ENCODE data around the gene SH3BP5.

SH3BP5 gene

DNA sequence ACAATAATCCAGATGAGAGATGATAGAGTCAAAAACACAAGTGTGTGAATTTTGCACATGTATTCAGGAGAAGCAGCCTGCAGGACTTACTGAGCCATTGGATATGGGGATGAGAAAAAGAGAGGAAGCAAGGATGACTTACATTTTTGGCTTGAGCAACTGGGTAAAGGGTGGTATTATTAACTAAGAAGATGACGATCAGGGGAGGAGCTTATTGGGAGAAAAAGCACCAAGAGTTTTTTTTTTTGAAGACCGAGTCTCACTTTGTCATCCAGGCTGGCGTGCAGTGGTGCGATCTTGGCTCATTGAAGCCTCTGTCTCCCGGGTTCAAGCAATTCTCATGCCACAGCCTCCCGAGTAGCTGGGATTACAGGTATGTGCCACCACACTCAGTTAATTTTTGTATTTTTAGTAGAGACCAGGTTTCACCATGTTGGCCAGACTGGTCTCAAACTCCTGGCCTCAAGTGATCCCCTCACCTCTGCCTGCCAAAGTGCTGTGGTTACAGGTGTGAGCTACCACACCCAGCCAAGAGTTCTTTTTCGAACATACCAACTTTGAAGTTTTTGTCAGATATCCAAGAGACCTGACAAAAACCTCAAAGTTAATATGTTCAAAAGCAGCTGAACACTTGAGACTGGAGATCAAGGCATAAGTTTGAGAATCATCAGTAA lies 14.8 kb upstream of the SH3BP5 start:
- ATAC-seq (ENCODE audit: low read depth) (no peak), DNase-seq (ENCODE audit: low spot score) (no peak)
- H3K27ac ChIP-seq (ENCODE audit: poor library complexity, severe bottlenecking), result no peak overlapping the region
- TF ChIP-seq, protein P1, sequence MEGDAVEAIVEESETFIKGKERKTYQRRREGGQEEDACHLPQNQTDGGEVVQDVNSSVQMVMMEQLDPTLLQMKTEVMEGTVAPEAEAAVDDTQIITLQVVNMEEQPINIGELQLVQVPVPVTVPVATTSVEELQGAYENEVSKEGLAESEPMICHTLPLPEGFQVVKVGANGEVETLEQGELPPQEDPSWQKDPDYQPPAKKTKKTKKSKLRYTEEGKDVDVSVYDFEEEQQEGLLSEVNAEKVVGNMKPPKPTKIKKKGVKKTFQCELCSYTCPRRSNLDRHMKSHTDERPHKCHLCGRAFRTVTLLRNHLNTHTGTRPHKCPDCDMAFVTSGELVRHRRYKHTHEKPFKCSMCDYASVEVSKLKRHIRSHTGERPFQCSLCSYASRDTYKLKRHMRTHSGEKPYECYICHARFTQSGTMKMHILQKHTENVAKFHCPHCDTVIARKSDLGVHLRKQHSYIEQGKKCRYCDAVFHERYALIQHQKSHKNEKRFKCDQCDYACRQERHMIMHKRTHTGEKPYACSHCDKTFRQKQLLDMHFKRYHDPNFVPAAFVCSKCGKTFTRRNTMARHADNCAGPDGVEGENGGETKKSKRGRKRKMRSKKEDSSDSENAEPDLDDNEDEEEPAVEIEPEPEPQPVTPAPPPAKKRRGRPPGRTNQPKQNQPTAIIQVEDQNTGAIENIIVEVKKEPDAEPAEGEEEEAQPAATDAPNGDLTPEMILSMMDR (IDR thresholded peaks at IDR 0.05; ENCODE audit: poor library complexity, severe bottlenecking), result no peak
- no peak overlapping the region for H3K4me3 ChIP-seq (ENCODE audit: severe bottlenecking)
- no peaks in the 10 kb centered on the region for H3K9me3 ChIP-seq (ENCODE audit: severe bottlenecking)
- no peaks in the 10 kb centered on the region for H3K36me3 ChIP-seq (ENCODE audit: low read depth)
- no peaks in the 10 kb centered on the region for H3K27me3 ChIP-seq (ENCODE audit: insufficient read depth, poor library complexity, severe bottlenecking)
- H3K4me1 ChIP-seq (ENCODE audit: insufficient read depth, poor library complexity, severe bottlenecking), result no peaks in the 10 kb centered on the region

DNA sequence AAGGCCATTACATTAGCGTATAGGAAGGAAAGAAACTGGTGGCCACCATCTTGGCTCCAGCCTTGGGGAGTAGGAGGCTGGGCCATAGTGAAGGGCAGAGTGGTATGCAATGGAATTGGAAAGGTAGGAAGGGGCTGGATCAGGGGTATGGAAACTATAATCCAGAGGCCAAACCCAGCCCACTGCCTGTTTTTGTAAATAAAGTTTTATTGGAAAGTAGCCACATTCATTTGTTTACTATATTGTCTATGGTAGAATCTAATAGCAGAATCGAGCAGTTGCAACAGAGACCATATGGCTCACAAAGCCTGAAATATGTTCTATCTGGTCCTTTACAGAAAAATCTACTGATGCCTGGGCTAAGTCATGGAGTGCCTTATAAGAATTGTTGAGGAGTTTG lies 14.1 kb upstream of the SH3BP5 start:
- no peak for DNase-seq (ENCODE audit: low spot score)
- TF ChIP-seq, protein P1 (IDR thresholded peaks at IDR 0.05; ENCODE audit: poor library complexity, severe bottlenecking), result no peak
- no peak overlapping the region for H3K4me3 ChIP-seq (ENCODE audit: severe bottlenecking)
- no peaks in the 10 kb centered on the region for H3K27me3 ChIP-seq (ENCODE audit: insufficient read depth, poor library complexity, severe bottlenecking)
- no peaks in the 10 kb centered on the region for H3K4me1 ChIP-seq (ENCODE audit: insufficient read depth, poor library complexity, severe bottlenecking)
- no peak overlapping the region for H3K27ac ChIP-seq (ENCODE audit: poor library complexity, severe bottlenecking)
- no peaks in the 10 kb centered on the region for H3K9me3 ChIP-seq (ENCODE audit: severe bottlenecking)
- H3K36me3 ChIP-seq (ENCODE audit: low read depth), result no peaks in the 10 kb centered on the region
- ATAC-seq (ENCODE audit: low read depth), result no peak

DNA sequence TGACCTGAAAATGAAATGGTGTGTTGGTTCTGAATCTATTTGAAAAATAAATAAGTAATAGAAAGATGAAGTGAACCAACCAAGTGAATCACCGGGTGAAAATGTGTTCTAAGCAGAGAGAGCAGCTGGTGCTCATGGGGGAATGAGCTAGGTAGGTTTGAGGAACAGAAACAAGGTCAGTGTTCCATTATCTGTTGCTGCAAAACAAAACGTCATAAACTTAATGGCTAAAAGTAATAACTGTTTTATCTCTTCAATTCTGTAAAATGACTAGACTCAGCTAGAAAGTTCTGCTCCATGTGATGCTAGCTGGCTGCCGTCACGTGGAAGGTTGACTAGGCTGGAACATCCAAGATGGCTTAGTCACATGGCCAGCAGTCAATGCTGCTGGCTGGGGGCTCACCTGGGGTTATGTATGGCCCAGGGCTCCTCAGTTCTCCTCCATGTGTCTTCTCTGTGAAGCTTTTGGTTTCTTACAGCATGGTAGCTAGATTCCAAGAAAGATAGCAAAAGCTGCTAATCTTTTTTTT lies 13.3 kb upstream of the SH3BP5 start:
- no peak for DNase-seq (ENCODE audit: low spot score)

DNA sequence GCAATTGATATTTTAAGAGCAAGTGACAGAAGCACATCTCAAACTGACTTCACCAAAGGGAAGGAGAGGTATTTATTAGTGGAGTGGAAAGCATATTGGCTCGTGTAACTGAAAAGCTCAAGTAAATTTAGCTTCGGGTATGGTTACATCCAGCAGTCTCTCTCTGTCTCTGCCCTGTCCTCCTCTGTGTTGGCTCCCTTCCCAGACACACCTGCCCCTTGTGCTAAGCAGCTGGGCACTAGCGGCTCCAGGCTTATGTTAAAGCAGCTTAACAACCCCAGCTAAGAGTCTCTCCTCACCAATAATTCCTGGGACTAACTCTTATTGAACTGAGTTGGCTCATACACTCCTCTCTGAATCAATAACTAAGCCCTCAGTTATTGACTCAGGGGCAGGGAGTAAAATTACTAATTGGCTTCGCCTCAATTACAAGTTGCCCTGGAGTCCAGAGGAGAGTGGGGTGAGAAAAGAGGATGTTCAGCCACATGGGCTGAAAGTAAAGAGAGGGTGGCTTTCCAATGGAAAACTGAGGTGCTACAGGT lies 12.8 kb upstream of the SH3BP5 start:
- no peaks in the 10 kb centered on the region for H3K9me3 ChIP-seq (ENCODE audit: severe bottlenecking)
- no peaks in the 10 kb centered on the region for H3K36me3 ChIP-seq (ENCODE audit: low read depth)
- DNase-seq (ENCODE audit: low spot score) (no peak), ATAC-seq (ENCODE audit: low read depth) (no peak)
- H3K27ac ChIP-seq (ENCODE audit: poor library complexity, severe bottlenecking), result no peak overlapping the region
- TF ChIP-seq, protein P1 (IDR thresholded peaks at IDR 0.05; ENCODE audit: poor library complexity, severe bottlenecking), result no peak
- H3K27me3 ChIP-seq (ENCODE audit: insufficient read depth, poor library complexity, severe bottlenecking), result no peaks in the 10 kb centered on the region
- H3K4me3 ChIP-seq (ENCODE audit: severe bottlenecking), result no peak overlapping the region
- H3K4me1 ChIP-seq (ENCODE audit: insufficient read depth, poor library complexity, severe bottlenecking), result no peaks in the 10 kb centered on the region

More for the DNA sequence above, 13.3 kb upstream of the SH3BP5 start:
- H3K4me3 ChIP-seq (ENCODE audit: severe bottlenecking), result no peak overlapping the region
- no peak for ATAC-seq (ENCODE audit: low read depth)
- no peaks in the 10 kb centered on the region for H3K27me3 ChIP-seq (ENCODE audit: insufficient read depth, poor library complexity, severe bottlenecking)
- H3K9me3 ChIP-seq (ENCODE audit: severe bottlenecking), result no peaks in the 10 kb centered on the region
- no peak overlapping the region for H3K27ac ChIP-seq (ENCODE audit: poor library complexity, severe bottlenecking)
- TF ChIP-seq, protein P1 (IDR thresholded peaks at IDR 0.05; ENCODE audit: poor library complexity, severe bottlenecking), result no peak
- H3K36me3 ChIP-seq (ENCODE audit: low read depth), result no peaks in the 10 kb centered on the region
- no peaks in the 10 kb centered on the region for H3K4me1 ChIP-seq (ENCODE audit: insufficient read depth, poor library complexity, severe bottlenecking)

DNA sequence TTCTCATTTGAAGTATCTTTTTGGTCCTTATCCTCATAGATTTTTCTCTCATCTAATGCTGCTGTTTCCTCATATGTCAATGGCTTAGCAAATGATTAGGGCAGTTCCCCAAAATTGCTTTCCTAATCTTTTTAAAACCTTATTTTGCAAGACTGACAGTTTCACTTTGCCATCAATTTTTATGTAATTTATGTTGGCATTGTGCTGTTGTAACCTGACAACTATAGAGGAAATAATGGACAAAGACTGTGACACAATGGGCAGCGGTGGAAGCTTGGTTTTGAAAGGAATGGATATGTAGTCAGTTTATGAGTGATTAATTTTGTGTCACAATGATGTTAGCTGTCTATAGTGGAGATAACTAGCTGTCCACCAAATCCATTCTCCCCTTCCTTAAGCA lies 10.6 kb upstream of the SH3BP5 start:
- TF ChIP-seq, protein P1 (IDR thresholded peaks at IDR 0.05; ENCODE audit: poor library complexity, severe bottlenecking), result no peak

More for the DNA sequence above, 10.6 kb upstream of the SH3BP5 start:
- no peaks in the 10 kb centered on the region for H3K36me3 ChIP-seq (ENCODE audit: low read depth)
- ATAC-seq (ENCODE audit: low read depth) (no peak), DNase-seq (ENCODE audit: low spot score) (no peak)
- no peak overlapping the region for H3K4me3 ChIP-seq (ENCODE audit: severe bottlenecking)
- no peaks in the 10 kb centered on the region for H3K9me3 ChIP-seq (ENCODE audit: severe bottlenecking)
- no peak overlapping the region for H3K27ac ChIP-seq (ENCODE audit: poor library complexity, severe bottlenecking)
- peaks cover 3% of the 10 kb centered on the region for H3K4me1 ChIP-seq (ENCODE audit: insufficient read depth, poor library complexity, severe bottlenecking)
- no peaks in the 10 kb centered on the region for H3K27me3 ChIP-seq (ENCODE audit: insufficient read depth, poor library complexity, severe bottlenecking)

Data from RWPE2 (cell line).